GM12878 (cell line): Measurements from ENCODE around the gene BMP7. TPM values are rescaled to one million over a fixed set of nuclear protein-coding genes. Genes with fewer than 3 reads are reported as not detected.

Experiments
- ATAC-seq: fragments of 200-7000 bp; cut with Tn5 transposase; 3 replicates; pipeline ENCODE4 v1.9.1; 2020; ENCODE audit warnings: mild to moderate bottlenecking, moderate library complexity
- BruUV-seq: library from RNA; stranded (reverse); fragments of 400-500 nt; replicated peaks from 2 replicates; lab custom pipeline; 2021; lab: Mats Ljungman, UMichigan
- CTCF ChIA-PET: fragments of 300-600 bp; sonication (Branson Sonifier 250); formaldehyde crosslinking; extraction: SDS; loops from one replicate; lab custom pipeline; 2021; ENCODE audit warnings: inconsistent platforms; lab: Yijun Ruan, JAX
- POLR2A ChIA-PET: fragments of 350-600 bp; formaldehyde crosslinking; extraction: SDS; loops from one replicate; lab custom pipeline; 2021; ENCODE audit warnings: inconsistent platforms; lab: Charles Lee
- RAD21 ChIA-PET: fragments of 300-600 bp; sonication (Branson Sonifier 250); formaldehyde crosslinking; loops from one replicate; lab custom pipeline; 2023; ENCODE audit warnings: antibody characterized with exemption; ENCODE audit not compliant: unreplicated experiment; lab: Charles Lee
- SMC1A ChIA-PET: fragments of 300-600 bp; sonication (Branson Sonifier 250); formaldehyde crosslinking; loops from one replicate; lab custom pipeline; 2023; ENCODE audit not compliant: unreplicated experiment, uncharacterized antibody; lab: Charles Lee
- DNase-seq: peaks from one replicate; pipeline ENCODE4 v3.0.0-alpha.2; 2011; ENCODE audit warnings: low read depth, low spot score
- FAIRE-seq: peaks from 3 replicates; lab custom pipeline; 2011; peaks lifted over from hg19 to GRCh38; lab: Jason Lieb, UNC
- H2AFZ ChIP-seq: 2 replicates; pipeline ENCODE4 v1.6.0; 2011; ENCODE audit warnings: low read depth, low read length, control low read depth; ENCODE audit not compliant: control insufficient read depth
- H3K27ac ChIP-seq: 2 replicates; pipeline ENCODE4 v1.5.1; 2011; ENCODE audit warnings: control low read depth; ENCODE audit not compliant: control insufficient read depth, insufficient read depth
- H3K27me3 ChIP-seq, 2 experiments: replicated peaks in 1 of 2; 2 replicates each; pipeline versions ENCODE4 v1.6.0 to v1.6.1; 2011; ENCODE audit warnings: low read length in 1 of 2; ENCODE audit not compliant: control insufficient read depth in 2 of 2, insufficient read depth in 2 of 2
- H3K36me3 ChIP-seq, 2 experiments: 2 replicates each; pipeline ENCODE4 v1.5.1; 2011; ENCODE audit warnings: low read length in 1 of 2; ENCODE audit not compliant: control insufficient read depth in 2 of 2, insufficient read depth in 2 of 2
- H3K4me1 ChIP-seq: 2 replicates; pipeline ENCODE4 v1.6.1; 2011; ENCODE audit warnings: mild to moderate bottlenecking, low read length, moderate library complexity, mixed read lengths; ENCODE audit not compliant: control insufficient read depth, insufficient read depth
- H3K4me2 ChIP-seq: 2 replicates; pipeline ENCODE4 v1.6.0; 2011; ENCODE audit warnings: control low read depth; ENCODE audit not compliant: control insufficient read depth, insufficient read depth
- H3K4me3 ChIP-seq: fragments of 200-600 bp; sonication (generic); 2 replicates; pipeline ENCODE4 v1.5.1; 2016
- H3K79me2 ChIP-seq: 2 replicates; pipeline ENCODE4 v1.6.0; 2011; ENCODE audit warnings: low read length; ENCODE audit not compliant: control insufficient read depth, insufficient read depth
- H3K9ac ChIP-seq: 2 replicates; pipeline ENCODE4 v1.8.0; 2011; ENCODE audit warnings: low read length, control low read depth, mixed read lengths; ENCODE audit not compliant: control insufficient read depth, insufficient read depth
- H3K9me3 ChIP-seq: replicated peaks from 3 replicates; pipeline ENCODE4 v1.5.1; 2011; ENCODE audit warnings: mild to moderate bottlenecking, low read length; ENCODE audit not compliant: control insufficient read depth, insufficient read depth
- H4K20me1 ChIP-seq: 2 replicates; pipeline ENCODE4 v1.6.0; 2011; ENCODE audit not compliant: control insufficient read depth, insufficient read depth
- ELK1 ChIP-seq: IDR thresholded peaks from 2 replicates; pipeline ENCODE4 v1.6.1; 2012; ENCODE audit warnings: low read depth, low read length, improper control_type of control experiment
- ETV6 ChIP-seq, 2 experiments: fragments of 450-650 bp in 1 of 2; IDR thresholded peaks in 1 of 2; conservative IDR thresholded peaks in 1 of 2; 2 replicates each; pipeline ENCODE4 v1.6.1; 2014; ENCODE audit warnings: antibody characterized with exemption in 1 of 2, borderline replicate concordance in 1 of 2, low read depth in 1 of 2, mild to moderate bottlenecking in 1 of 2, moderate library complexity in 1 of 2
- MAX ChIP-seq: IDR thresholded peaks from 2 replicates; pipeline ENCODE4 v1.6.1; 2012; ENCODE audit warnings: low read depth, low read length, improper control_type of control experiment
- NFXL1 ChIP-seq: fragments of 450-650 bp; IDR thresholded peaks from 2 replicates; pipeline ENCODE4 v1.6.1; 2017; ENCODE audit warnings: antibody characterized with exemption, mild to moderate bottlenecking, borderline replicate concordance
- REST ChIP-seq: IDR thresholded peaks from 2 replicates; pipeline ENCODE4 v1.6.1; 2012; ENCODE audit warnings: mild to moderate bottlenecking, low read depth, low read length
- ZBTB40 ChIP-seq: fragments of 450-650 bp; IDR thresholded peaks from 2 replicates; pipeline ENCODE4 v1.6.1; 2016; ENCODE audit warnings: mild to moderate bottlenecking, moderate library complexity, borderline replicate concordance
- WGBS: methylation state at CpG from one replicate; pipeline ENCODE4 v1.1.6; 2016; ENCODE audit warnings: low lambda C conversion rate; ENCODE audit not compliant: insufficient replicate concordance, insufficient coverage; ENCODE audit errors: missing lambda C conversion rate; 5-methylcytosine and 5-hydroxymethylcytosine counted together
- in situ Hi-C: fragments of 300-500 bp; cut with MboI; formaldehyde crosslinking; loops from 9 replicates; pipeline ENCODE4 v1.14.3; 2018; ENCODE audit warnings: mixed read lengths
- intact Hi-C: fragments of 100-400 bp; cut with micrococcal nuclease; formaldehyde crosslinking; loops from one replicate; pipeline ENCODE4 v1.14.2; 2022; ENCODE audit not compliant: unreplicated experiment
- polyA plus RNA-seq, 11 experiments: library from polyadenylated mRNA; depleted of rRNA in 4 of 11; unstranded in 6 of 11; stranded (reverse) in 5 of 11; fragments of >200 nt; fragmentation: Nextera tagmentation in 4 of 11; fragmentation: Illumina TruSeq in 1 of 11; extraction: Ambion mirVana in 4 of 11; extraction: Trizol in 1 of 11; gene quantifications; 1 replicate in 1 of 11; 2 replicates in 10 of 11; pipeline versions ENCODE4 v1.2.1 to v1.2.3, GENCODE V29; 2011 to 2016; ENCODE audit warnings: inconsistent platforms in 2 of 11, missing spikeins in 2 of 11, low read depth in 1 of 11
- total RNA-seq, 4 experiments: library from RNA; depleted of rRNA in 3 of 4; stranded (reverse); fragments of >200 nt in 3 of 4; fragmentation: Illumina TruSeq in 1 of 4; extraction: Trizol in 1 of 4; gene quantifications; 2 replicates each; pipeline versions ENCODE4 v1.2.1 to v1.2.3, GENCODE V29; 2013 to 2021

BMP7 gene
- total and polyA plus RNA-seq, 10 of the 15 experiments (the other 5 are each of a cell fraction or from before 2014, with no cell fraction given): 0.18 to 0.51 (median 0.28) TPM; not detected in 7

GRCh38 chr20:57214948-57215347 is 51.5 kb downstream of the BMP7 start:
- RAD21 ChIA-PET: no interaction called here
- POLR2A ChIA-PET: no interaction called here
- Histone ChIP-seq H2AFZ (no peak overlapping the region), H3K27me3 (peaks cover 0 to 1% of the 10 kb centered on the region in 2 experiments; a peak in 2 of 4 replicates), H4K20me1 (no peaks in the 10 kb centered on the region), H3K79me2 (no peaks in the 10 kb centered on the region), H3K9ac (no peak overlapping the region)
- intact Hi-C loops: no loop called here
- no peak for FAIRE-seq
- BruUV-seq: no TSS peak
- ATAC-seq: no peak
- TF ChIP-seq NFXL1 (0 out of 2 replicates have a peak, but pooled peaks have one; percentile 23), ELK1 (no peak)
- TF ChIP-seq, all 136 proteins: peak for 1
- H3K27ac ChIP-seq: no peak overlapping the region
- in situ Hi-C loops: no loop called here
- no peak for DNase-seq
- H3K36me3 ChIP-seq: no peaks in the 10 kb centered on the region; a peak in 1 of 4 replicates
- 29% methylated on average over 2 of the region's 2 CpGs for whole genome bisulfite sequencing
- no peaks in the 10 kb centered on the region for H3K4me1 ChIP-seq
- CTCF ChIA-PET: no interaction called here
- H3K4me3 ChIP-seq: no peak overlapping the region
- SMC1A ChIA-PET: no interaction called here
- H3K9me3 ChIP-seq: no peaks in the 10 kb centered on the region
- H3K4me2 ChIP-seq: no peak overlapping the region

GRCh38 chr20:57214427-57214826 is 52.0 kb downstream of the BMP7 start:
- H3K27me3 ChIP-seq: peaks cover 0 to 1% of the 10 kb centered on the region in 2 experiments; a peak in 2 of 4 replicates
- no peaks in the 10 kb centered on the region for H3K4me1 ChIP-seq
- RAD21 ChIA-PET: no interaction called here
- POLR2A ChIA-PET: no interaction called here
- BruUV-seq: no TSS peak
- no peak overlapping the region for H3K4me3 ChIP-seq
- no peak overlapping the region for H3K4me2 ChIP-seq
- in situ Hi-C loops (no loop called here), intact Hi-C loops (no loop called here)
- 33% methylated on average over 8 of the region's 8 CpGs for WGBS
- H2AFZ ChIP-seq: no peak overlapping the region
- H3K36me3 ChIP-seq: no peaks in the 10 kb centered on the region; a peak in 1 of 4 replicates
- no peaks in the 10 kb centered on the region for H3K9me3 ChIP-seq
- FAIRE-seq: no peak
- DNase-seq: no peak
- H3K79me2 ChIP-seq: no peaks in the 10 kb centered on the region
- ATAC-seq: no peak
- H4K20me1 ChIP-seq: no peaks in the 10 kb centered on the region
- no peak overlapping the region for H3K27ac ChIP-seq
- CTCF ChIA-PET: interaction anchor here (1.6 kb wide), 1 partner anchor 132 kb away, joined by 3 read pairs; no protein-coding TSS in a partner anchor
- SMC1A ChIA-PET: no interaction called here
- H3K9ac ChIP-seq: no peak overlapping the region
- TF ChIP-seq MAX (no peak), REST (no peak), ZBTB40 (no peak), ETV6 (conservative IDR thresholded peaks at IDR 0.05 in 1 of 2, IDR thresholded peaks at IDR 0.05 in 1 of 2; ENCODE audit: borderline replicate concordance in 1 of 2, low read depth in 1 of 2) (peak in 1 of 2 experiments; percentile 4; a peak in 1 of 4 replicates)
